Mesenteric fat pad (tissue), 1 donor: ENCODE results near the gene EPC1. TPM values are rescaled to one million over a fixed set of nuclear protein-coding genes. Genes with fewer than 3 reads are reported as not detected.
"Not testable (repeated sequence)": the region's sequence is repeated elsewhere in the genome, so short reads cannot be mapped to it uniquely, and the experiment has no call there.

Source experiments
- DNase-seq: peaks from one replicate; pipeline ENCODE4 v3.0.0-alpha.2; 2020; ENCODE audit warnings: low spot score
- long read RNA-seq: library from polyadenylated mRNA; unstranded; transcript quantifications from one replicate; pipeline ENCODE4 v2.0.0, GENCODE V29; 2020
- total RNA-seq: library from RNA; stranded (reverse); fragmentation: NEBNext Ultra II Directional; extraction: Animal tissue kit (Norgen Biotek cat#: 25700); gene quantifications from one replicate; pipeline ENCODE4 v1.2.1, GENCODE V29; 2021
- donor health status: DM: yes; HTN: yes; CAD: no.

Gene EPC1, protein sequence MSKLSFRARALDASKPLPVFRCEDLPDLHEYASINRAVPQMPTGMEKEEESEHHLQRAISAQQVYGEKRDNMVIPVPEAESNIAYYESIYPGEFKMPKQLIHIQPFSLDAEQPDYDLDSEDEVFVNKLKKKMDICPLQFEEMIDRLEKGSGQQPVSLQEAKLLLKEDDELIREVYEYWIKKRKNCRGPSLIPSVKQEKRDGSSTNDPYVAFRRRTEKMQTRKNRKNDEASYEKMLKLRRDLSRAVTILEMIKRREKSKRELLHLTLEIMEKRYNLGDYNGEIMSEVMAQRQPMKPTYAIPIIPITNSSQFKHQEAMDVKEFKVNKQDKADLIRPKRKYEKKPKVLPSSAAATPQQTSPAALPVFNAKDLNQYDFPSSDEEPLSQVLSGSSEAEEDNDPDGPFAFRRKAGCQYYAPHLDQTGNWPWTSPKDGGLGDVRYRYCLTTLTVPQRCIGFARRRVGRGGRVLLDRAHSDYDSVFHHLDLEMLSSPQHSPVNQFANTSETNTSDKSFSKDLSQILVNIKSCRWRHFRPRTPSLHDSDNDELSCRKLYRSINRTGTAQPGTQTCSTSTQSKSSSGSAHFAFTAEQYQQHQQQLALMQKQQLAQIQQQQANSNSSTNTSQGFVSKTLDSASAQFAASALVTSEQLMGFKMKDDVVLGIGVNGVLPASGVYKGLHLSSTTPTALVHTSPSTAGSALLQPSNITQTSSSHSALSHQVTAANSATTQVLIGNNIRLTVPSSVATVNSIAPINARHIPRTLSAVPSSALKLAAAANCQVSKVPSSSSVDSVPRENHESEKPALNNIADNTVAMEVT
- 26.8 TPM for total RNA-seq
- long read RNA-seq, full-length matches to known transcripts, result 12 of 26 reads
- long read RNA-seq, partial matches to known transcripts, result 9 of 26 reads
- long read RNA-seq, other reads (novel, unspliced or antisense), result 5 of 26 reads

DNA sequence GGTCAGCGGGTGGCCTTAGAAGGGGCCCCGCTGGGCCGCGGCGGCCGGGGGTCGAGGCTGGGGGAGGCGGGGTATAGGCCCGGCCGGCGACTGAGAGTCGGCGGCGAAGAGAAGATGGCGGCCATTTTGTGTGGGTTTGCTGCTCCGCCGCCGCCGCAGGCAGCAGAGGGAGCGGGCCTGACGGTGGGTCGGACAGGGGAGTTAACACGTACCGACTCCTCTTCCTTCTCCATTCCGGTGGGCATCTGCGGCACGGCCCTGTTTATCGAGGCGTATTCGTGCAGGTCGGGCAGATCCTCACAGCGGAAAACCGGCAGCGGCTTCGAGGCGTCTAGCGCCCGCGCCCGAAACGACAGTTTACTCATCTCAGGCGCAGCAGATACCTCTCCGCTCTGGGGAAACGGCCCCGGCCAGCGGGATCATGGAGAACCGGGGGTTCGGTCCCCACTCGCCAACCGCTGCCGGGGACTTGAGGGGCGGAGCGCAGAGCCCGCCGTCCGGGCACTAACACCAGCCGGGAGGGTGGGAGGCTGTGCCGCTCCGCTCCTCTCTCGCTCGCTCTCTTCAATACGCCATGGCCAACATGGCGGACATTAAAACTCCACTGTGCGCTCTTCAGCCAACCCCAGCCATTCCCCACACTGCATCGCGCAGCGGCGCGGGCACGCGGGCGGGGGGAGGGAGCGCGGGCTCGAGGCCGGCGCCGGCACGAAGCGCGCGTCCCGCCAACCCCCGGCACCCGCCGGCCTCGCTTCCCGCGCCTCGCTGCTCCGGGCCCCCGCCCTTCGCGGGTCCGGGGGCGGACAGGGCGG, at the start of gene EPC1:
Gene EPC1, minus strand, starts transcription at position 608 of the 812 bp plus-strand sequence. Its CDS starts 243 bp downstream, at position 365.
- DNase-seq, result peak; percentile 96

DNA sequence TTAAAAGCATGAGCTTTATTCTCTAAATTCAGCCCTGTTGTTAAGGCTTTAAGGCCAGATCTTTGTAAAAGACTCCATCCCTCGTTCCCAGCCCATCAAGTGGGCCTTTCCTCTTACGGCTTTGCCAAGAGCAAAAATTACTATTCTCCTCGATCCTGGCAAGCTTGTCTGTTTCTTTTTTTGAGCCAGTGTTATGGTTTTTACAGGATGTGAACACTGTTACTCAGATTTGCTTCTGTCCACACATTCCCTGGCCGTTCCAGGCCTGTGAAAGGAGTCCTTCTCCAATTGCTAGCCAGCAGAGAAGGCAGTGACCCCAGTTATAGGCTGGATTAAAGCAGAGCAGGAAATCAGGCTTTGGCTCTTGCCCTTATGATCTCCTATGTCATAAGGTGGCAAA, 47.0 kb upstream of the EPC1 start:
- no peak for DNase-seq

DNA sequence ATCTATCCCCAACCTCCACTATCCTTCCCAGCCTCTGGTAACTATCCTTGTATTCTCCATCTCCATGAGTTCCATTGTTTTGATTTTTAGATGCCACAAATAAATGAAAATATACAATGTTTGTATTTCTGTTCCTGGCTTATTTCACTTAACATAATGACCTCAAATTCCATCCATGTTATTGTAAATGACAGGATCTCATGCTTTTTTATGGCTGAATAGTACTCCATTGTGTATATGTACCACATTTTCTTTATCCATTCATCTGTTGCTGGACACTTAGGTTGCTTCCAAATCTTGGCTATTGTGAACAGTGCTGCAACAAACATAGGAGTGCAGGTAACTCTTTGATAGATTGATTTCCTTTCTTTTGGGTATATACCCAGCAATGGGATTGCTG, 45.3 kb upstream of the EPC1 start:
- DNase-seq, result not testable (repeated sequence)

DNA sequence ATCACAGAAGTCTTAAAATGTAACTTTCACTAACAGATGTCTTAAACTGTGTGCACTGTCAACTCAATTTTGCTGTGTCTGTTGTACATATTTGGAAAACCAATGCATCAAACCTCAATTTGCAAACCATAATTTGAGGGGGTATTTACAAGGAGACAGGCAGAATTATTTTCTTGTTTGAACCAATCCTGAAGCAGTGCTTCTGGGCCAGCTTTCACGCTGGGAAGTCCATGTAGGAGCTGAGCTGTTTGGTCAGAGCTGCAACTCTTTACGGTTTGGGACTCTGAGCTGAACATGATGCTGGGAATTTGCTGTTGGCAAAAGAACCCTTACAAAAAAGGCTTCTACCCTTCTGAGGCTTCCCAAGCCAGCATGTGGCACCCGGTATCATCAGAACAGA, 43.2 kb upstream of the EPC1 start:
- DNase-seq, result no peak

DNA sequence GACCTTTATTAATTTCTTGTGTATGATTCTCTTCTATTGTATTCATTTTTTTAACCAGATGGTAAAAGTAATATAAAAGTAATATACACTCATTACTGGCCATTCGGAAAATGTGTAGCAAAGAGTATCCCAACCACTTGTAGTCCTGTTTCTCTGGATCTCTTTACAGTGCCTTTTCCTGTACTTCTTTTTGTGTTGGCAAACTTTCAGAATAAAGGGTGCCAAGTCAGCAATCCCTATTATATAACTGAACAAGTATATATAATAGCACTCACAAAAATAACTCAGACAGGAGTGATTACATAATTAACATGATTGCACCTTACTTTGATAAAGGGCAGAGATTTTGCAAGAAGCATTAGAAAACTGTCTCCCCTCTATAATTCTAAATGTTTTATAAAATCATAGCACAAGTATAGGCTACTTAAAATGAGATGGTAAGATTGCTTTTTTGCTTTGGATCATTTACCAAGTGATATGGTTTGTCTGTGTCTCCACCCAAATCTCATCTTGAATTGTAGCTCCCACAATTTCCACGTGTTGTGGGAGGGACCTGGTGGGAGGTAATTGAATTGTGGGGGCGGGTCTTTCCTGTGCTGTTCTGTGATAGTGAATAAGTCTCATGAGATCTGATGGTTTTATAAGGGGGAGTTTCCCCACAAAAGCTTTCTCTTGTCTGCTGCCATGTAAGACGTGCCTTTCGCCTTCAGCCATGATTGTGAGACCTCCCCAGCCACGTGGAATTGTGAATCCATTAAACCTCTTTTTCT, 41.5 kb upstream of the EPC1 start:
- DNase-seq, result no peak

DNA sequence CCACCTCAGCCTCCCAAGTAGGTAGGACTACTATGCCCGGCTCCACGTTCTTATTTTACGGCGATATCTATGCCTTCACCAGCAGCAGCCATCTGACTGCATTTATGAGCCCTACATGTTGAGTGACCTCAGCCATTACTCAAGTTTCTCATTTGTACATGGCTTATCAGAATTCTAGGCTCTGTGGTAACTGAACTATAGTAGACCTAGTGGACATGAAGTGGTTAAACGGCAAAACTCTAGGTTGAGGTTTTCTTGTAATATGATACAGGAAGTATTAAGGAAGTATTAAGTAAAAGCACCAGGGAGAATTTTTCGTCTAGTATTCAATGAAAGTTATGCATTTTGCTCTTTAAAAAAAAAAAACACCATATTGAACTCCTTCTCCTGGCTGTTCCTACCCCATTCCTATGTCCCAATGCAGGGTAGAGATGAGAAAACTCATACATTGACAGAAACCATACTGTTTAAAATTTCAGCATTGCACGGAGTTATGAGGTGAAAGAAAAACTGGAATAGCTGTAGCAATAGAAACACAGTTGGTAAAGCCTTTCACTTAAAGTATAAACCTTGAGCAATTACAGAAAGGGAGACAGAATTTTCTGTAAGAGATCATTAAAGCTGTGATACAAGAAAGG, 39.8 kb upstream of the EPC1 start:
- no peak for DNase-seq

DNA sequence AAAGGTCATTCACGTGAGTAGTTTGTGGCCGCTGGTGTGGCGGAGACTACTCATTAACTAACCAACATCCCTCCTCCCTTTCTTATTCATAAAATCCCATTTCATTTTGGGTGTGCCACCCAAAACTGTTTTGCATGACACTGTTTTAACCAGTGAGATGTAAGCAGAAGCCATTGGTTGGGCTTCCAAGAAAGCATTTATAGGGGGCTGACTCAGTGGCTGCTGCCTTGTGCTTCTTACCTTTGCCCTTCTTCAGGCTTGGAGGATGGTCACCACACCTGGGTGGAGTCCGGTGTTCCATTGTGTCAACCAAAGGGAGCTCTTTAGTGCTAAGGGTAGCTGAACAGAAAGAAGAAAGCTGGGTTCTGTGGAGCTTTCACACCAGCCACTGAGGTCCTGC, 37.2 kb upstream of the EPC1 start:
- DNase-seq, result no peak

DNA sequence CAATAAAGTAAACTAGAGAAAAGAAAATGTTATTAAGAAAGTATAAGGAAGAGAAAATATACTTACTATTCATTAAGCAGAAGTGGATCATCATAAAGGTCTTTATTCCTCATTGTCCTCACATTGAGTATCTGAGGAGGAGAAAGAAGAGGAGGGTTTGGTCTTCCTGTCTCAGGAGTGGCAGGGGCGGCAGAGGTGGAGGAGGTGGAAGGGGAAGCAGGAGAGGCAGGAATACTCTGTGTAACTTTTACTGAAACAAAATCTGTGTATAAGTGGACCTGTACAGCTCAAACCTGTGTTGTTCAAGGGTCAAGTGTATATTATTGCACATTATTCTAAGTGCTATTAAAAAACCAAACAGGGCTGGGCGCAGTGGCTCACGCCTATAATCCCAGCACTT, 34.2 kb upstream of the EPC1 start:
- DNase-seq, result no peak

DNA sequence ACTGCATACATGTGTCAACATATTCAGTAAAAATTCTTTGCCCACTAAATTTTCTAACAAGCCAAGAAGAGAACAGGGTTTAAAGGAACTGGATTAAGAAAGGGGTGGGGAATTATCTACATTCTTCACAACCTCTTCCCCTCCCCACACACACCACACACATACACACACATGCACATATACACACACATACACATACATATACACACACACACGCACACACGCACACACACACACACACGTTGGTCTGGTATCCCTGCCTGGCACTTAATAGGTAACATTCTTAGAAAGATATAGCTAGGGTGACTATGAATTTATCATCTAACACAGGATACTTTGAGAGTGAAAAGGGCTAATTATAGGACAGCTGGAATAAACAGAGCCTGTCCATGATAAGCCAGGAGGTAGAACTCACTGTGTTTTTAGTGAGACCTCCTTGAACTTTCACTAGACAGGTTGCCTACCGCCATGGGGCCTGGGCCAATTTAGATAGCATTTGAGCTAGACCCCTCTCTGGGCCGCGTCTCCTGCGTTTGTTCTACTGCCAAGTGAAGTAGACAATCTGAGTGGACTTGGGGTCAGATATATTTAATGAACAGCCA, 33.1 kb upstream of the EPC1 start:
- DNase-seq, result no peak

DNA sequence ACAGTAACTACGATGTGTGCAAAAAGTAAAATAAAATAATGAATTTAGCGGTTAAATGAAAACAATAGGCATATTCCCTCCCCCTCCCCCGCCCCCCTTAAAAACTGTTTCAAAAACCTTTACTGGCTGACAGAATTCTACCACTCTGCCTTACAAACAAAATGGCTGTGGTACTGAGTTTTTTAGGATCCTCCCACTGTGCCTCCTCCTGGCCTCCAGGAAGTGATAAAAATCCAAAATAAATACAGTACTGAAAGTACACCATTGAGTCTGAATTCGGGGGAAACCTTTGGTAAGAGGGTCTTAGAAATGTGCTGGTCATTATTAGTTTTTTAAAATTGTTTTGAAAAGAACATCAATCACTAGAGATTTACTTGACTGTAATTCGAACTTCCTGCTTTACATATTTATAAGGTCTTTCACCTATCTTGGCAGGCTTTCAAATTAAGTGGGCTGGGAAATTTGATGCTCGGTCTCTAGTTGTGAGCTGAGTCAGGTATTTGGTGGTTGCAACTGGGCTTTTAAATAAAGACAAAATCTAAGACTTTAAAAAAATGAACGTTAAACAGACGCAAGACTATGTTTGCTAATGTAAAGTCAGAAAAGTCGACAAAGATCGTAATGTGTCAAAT, 32.5 kb upstream of the EPC1 start:
- no peak for DNase-seq

DNA sequence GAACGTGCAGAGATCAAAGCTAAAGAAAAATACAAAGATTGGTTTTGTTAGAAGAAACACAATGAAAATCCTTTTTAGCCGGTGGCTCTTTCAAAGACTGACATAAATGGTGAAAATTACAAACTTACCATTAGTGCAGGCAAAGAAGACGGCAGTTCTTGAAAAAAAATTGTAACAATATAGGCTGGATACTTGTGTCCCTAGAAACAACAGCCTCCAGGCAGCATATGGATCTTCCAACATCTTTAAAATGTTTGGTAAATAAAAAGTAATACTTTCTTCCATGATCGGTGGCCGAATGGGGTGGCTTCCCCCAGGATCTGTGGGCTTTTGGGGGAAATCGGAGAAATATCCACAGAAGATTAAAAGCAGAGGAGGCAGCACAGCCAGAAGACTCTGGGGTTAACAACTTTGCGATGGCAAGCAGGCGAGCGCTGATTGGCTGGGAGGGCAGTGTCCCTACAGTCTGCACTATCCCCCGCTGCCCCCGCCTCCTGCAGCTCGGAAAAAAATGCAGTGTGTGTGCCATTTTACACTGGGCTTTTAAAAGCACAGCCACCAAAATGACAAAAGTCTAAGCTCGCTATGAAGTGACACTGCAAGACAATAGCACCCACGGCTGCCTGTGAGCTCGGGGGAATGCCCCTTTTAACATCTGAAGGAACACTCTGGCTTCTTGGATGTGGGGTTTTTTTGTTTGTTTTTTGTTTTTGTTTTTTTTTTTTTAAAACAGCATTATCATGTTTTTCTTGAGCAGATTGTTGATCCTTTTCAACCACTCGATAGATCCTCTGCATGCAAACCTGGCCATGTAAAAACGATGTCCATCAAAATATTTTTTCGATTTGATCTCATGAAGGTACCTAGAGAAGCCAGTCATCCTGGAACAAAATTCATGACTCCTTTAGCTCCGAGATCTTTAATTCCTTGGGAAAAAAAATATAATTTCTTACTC, 31.7 kb upstream of the EPC1 start:
- DNase-seq, result peak; percentile 95

DNA sequence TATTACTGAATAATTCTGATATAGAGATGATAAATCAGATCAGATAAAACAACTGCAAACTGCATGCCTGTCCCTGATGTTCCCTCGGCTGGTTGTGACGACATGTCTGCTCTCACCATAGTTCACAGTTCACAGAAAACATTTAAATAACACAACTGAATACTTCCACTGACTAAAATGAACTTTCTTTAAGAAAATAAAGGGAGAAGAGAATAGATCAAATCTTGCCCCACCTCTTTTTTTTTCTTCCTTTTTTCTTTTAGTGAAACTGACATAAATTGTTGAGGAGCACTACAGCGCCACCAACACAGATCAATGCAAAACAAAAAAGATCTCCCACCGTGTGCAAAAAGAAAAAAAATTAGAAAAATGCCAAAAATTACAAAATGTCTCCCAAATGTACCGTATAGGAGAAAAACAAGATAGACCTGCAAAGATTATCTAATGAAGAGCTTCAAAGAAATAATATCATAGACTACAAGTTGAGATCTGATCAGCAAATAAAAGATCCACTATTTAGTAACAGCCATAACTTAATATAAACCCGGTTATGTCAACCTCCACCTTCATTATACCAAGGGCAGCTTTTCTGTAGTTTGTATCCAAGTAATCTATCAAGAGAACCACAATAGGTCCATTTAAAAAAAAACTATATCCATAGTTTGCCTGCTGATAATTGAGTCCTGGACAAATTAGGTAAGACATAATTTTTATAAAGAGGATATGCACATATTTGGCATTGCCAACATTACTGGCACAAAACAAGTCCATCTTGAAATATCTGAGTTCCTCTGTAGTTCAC, 30.7 kb upstream of the EPC1 start:
- no peak for DNase-seq

DNA sequence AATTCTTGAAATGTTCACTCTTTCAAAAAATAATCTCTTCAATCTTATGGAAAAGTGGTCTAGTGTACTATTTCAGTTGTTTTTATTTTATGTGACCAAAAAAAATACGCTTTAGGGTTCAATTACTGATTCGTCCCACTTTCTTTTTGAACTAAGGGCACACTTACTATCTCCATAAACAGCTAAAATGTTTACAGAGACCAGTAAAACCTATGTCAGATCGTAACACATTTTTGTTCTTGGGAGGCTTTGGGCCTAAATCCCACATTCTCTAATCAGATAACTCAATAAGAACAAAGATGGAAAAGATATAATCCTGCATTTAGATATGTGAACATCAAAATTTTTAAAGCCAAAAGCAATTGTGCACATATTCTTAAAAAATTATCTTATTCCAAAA, 29.8 kb upstream of the EPC1 start:
- DNase-seq, result no peak

DNA sequence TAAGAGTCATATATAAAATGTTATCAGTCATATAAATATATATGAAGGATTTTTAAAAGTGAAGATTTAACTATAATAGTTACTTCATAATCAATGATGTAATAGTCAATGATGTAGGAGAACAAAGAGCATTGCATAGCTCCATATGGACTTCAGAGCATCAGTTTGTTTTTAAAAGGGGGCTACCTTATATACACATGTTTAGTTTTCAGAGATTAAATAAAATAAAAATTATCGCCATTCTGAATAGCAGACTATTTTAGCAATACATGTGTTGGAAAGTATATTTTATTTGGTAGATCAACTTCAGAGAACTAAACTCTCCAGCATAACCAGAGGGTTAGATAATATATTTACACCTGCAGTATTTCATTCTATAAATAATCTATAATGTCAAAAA, 29.1 kb upstream of the EPC1 start:
- DNase-seq, result no peak

DNA sequence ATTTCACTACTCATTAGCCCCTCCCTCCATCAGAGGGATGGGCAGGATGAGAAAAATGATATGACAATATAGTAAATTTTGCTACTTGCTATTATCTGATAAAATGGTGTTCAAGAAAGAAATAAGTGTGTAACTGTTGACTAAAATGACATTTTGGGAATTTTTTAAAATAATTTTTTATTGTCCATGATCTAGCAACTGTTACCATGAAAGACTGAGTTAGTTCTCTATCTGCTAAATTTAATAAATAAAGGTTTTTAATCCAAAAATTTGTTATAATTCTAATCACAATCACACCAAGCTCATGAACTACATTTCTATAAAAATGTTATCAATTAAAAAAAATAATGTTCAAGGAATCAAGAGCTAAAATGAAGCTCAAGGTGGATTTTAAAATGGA, 28.7 kb upstream of the EPC1 start:
- DNase-seq, result no peak

DNA sequence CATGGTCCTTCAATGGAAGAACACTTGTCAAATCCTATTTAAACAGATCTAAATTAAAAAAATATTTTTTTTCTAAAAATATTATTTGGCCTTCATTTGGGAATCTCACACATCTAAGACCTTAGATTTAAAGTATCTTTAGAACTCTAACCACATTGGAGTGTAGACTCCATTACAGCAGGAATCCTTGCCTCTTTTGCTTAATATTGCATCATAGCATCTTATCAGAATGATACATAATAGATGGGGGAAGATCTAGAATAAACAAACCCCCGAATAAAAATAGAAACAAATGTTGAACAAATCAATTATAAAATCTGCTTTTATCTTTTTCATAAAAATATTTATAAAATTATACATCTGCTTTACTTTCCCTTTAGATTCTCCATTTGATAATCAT, 27.6 kb upstream of the EPC1 start:
- DNase-seq, result no peak

DNA sequence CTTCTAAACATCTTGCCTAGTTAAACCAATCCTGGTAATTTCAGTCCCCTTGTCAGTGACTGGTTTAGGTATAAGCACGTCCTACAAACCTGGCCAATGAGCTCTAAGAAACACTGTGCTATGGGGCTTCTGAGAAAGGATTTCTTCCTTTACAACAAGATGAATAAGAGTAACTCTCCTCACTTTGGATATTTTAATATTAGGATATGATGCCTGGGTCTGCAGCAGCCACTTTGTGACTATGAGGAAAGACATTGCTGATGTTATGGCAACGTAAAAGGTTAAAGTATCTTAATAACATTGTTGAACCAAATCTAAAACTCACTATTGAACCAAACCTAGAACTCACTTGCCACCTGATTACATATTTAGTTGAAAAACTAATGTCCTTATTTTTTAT, 26.5 kb upstream of the EPC1 start:
- no peak for DNase-seq
